CD14-positive monocyte (primary cell): Measurements from ENCODE around the gene LYRM4. TPM values are rescaled to one million over a fixed set of nuclear protein-coding genes. Genes with fewer than 3 reads are reported as not detected.

Source experiments
- DNase-seq, 3 donors: peaks; one replicate each; pipeline ENCODE4 v3.0.0-alpha.2; 2011 to 2022
- H2AFZ ChIP-seq: 2 replicates; pipeline ENCODE4 v1.6.0; 2012; ENCODE audit warnings: mild to moderate bottlenecking, low read depth, low read length, inconsistent platforms; ENCODE audit not compliant: insufficient read depth, poor library complexity, severe bottlenecking
- H3K27ac ChIP-seq, 2 donors: 1 replicate in 1 of 2; 2 replicates in 1 of 2; pipeline ENCODE4 v1.5.1; 2012 to 2013; ENCODE audit warnings: low read length in 2 of 2, control low read depth in 1 of 2, inconsistent platforms in 1 of 2, low read depth in 1 of 2, mild to moderate bottlenecking in 1 of 2
- H3K27me3 ChIP-seq, 2 donors: one replicate each; pipeline versions ENCODE4 v1.6.0 to v1.6.1; 2011 to 2013; ENCODE audit warnings: low read length in 2 of 2; ENCODE audit not compliant: control insufficient read depth in 2 of 2, insufficient read depth in 2 of 2
- H3K36me3 ChIP-seq, 2 donors: replicated peaks in 1 of 2; 1 replicate in 1 of 2; 2 replicates in 1 of 2; pipeline versions ENCODE4 v1.5.1 to v1.6.1; 2012 to 2013; ENCODE audit warnings: low read length in 2 of 2, control low read depth in 1 of 2, inconsistent platforms in 1 of 2, mild to moderate bottlenecking in 1 of 2; ENCODE audit not compliant: insufficient read depth in 2 of 2, control insufficient read depth in 1 of 2
- H3K4me1 ChIP-seq, 2 donors: 1 replicate in 1 of 2; 2 replicates in 1 of 2; pipeline versions ENCODE4 v1.5.1 to v1.6.1; 2012 to 2013; ENCODE audit warnings: low read length in 2 of 2, control low read depth in 1 of 2, inconsistent platforms in 1 of 2, mild to moderate bottlenecking in 1 of 2, moderate library complexity in 1 of 2; ENCODE audit not compliant: insufficient read depth in 2 of 2, control insufficient read depth in 1 of 2
- H3K4me2 ChIP-seq: replicated peaks from 2 replicates; pipeline ENCODE3; 2012; ENCODE audit warnings: low read length, moderate library complexity, mild to moderate bottlenecking; ENCODE audit not compliant: poor library complexity, severe bottlenecking; ENCODE audit errors: extremely low read depth
- H3K4me3 ChIP-seq, 3 experiments: fragments of 200-600 bp in 1 of 3; sonication (generic) in 1 of 3; replicated peaks in 1 of 3; 1 replicate in 2 of 3; 2 replicates in 1 of 3; pipeline ENCODE4 v1.5.1; 2011 to 2013; ENCODE audit warnings: low read length in 3 of 3, mild to moderate bottlenecking in 3 of 3, control low read depth in 2 of 3, low read depth in 2 of 3, inconsistent platforms in 1 of 3, moderate library complexity in 1 of 3
- H3K79me2 ChIP-seq: 2 replicates; pipeline ENCODE4 v1.6.0; 2012; ENCODE audit warnings: mild to moderate bottlenecking, control low read depth, inconsistent platforms, low read length, moderate library complexity; ENCODE audit not compliant: insufficient read depth
- H3K9ac ChIP-seq: 2 replicates; pipeline ENCODE4 v1.6.0; 2017; ENCODE audit warnings: low read length, mild to moderate bottlenecking; ENCODE audit not compliant: insufficient read depth, poor library complexity, severe bottlenecking
- H3K9me3 ChIP-seq, 2 donors: replicated peaks in 1 of 2; 1 replicate in 1 of 2; 2 replicates in 1 of 2; pipeline versions ENCODE4 v1.5.1 to v1.6.1; 2012 to 2013; ENCODE audit warnings: low read length in 2 of 2, control low read depth in 1 of 2; ENCODE audit not compliant: control insufficient read depth in 1 of 2, insufficient read depth in 1 of 2
- H4K20me1 ChIP-seq: 2 replicates; pipeline ENCODE4 v1.6.0; 2012; ENCODE audit warnings: mild to moderate bottlenecking, low read length, control low read depth, moderate library complexity; ENCODE audit not compliant: insufficient read depth
- H3K27ac Mint-ChIP-seq, 7 donors: one replicate each; pipeline ENCODE4 v1.8.0; 2020; ENCODE audit warnings: mild to moderate bottlenecking in 7 of 7, mixed read lengths in 7 of 7, moderate library complexity in 6 of 7, inconsistent platforms in 2 of 7
- H3K27me3 Mint-ChIP-seq, 3 donors: one replicate each; pipeline ENCODE4 v1.8.0; 2021 to 2022; ENCODE audit warnings: low read depth in 3 of 3, mild to moderate bottlenecking in 3 of 3, mixed read lengths in 3 of 3, moderate library complexity in 3 of 3, inconsistent platforms in 1 of 3
- H3K36me3 Mint-ChIP-seq, 2 donors: one replicate each; pipeline ENCODE4 v1.8.0; 2020; ENCODE audit warnings: mixed read lengths in 2 of 2, inconsistent platforms in 1 of 2, mild to moderate bottlenecking in 1 of 2
- H3K4me1 Mint-ChIP-seq: one replicate; pipeline ENCODE4 v1.8.0; 2020; ENCODE audit warnings: mild to moderate bottlenecking, mixed read lengths
- H3K4me3 Mint-ChIP-seq, 2 donors: one replicate each; pipeline ENCODE4 v1.8.0; 2020; ENCODE audit warnings: mild to moderate bottlenecking in 2 of 2, mixed read lengths in 2 of 2, moderate library complexity in 1 of 2
- H3K9me3 Mint-ChIP-seq, 7 donors: one replicate each; pipeline ENCODE4 v1.8.0; 2020 to 2022; ENCODE audit warnings: mixed read lengths in 7 of 7, mild to moderate bottlenecking in 6 of 7, moderate library complexity in 6 of 7, inconsistent platforms in 2 of 7
- CTCF ChIP-seq: fragments of 200-600 bp; IDR thresholded peaks from one replicate; pipeline ENCODE4 v1.8.0; 2022; ENCODE audit warnings: antibody characterized with exemption, mild to moderate bottlenecking
- WGBS: methylation state at CpG from one replicate; pipeline ENCODE4 v1.1.5; 2013; ENCODE audit warnings: missing lambda C conversion rate; ENCODE audit not compliant: insufficient coverage; 5-methylcytosine and 5-hydroxymethylcytosine counted together
- intact Hi-C, 2 donors: fragments of 100-400 bp; cut with micrococcal nuclease; formaldehyde crosslinking; loops; one replicate each; pipeline versions ENCODE4 v1.15.0 to v1.15.1; 2023
- polyA plus RNA-seq, 3 donors: library from polyadenylated mRNA; depleted of rRNA in 1 of 3; unstranded in 2 of 3; stranded (reverse) in 1 of 3; fragments of 300-500 nt in 2 of 3; fragments of >200 nt in 1 of 3; fragmentation: Illumina TruSeq in 2 of 3; gene quantifications; 1 replicate in 2 of 3; 2 replicates in 1 of 3; pipeline ENCODE4 v1.2.3, GENCODE V29; 2012 to 2021

Gene LYRM4
- polyA plus RNA-seq, 3 donors, result 13.7 to 19.6 (median 18.1) TPM

- WGBS, result 96% methylated on average over 4 of the region's 8 CpGs
- Histone ChIP-seq H3K9me3 (peaks cover 0 to 2% of the 10 kb centered on the region in 2 donors), H2AFZ (no peak overlapping the region), H4K20me1 (no peaks in the 10 kb centered on the region), H3K9ac (no peak overlapping the region), H3K79me2 (no peaks in the 10 kb centered on the region), H3K4me3 (no peak overlapping the region), H3K27ac (no peak overlapping the region), H3K4me2 (no peak overlapping the region), H3K36me3 (no peaks in the 10 kb centered on the region), H3K27me3 (no peaks in the 10 kb centered on the region), H3K4me1 (peaks cover 2 to 6% of the 10 kb centered on the region in 2 donors)
- TF ChIP-seq CTCF, result no peak
- no peak overlapping the region for H3K27ac Mint-ChIP-seq
- peaks cover 27% of the 10 kb centered on the region for H3K4me1 Mint-ChIP-seq
- H3K36me3 Mint-ChIP-seq, result peaks cover 0 to 5% of the 10 kb centered on the region in 2 donors
- H3K27me3 Mint-ChIP-seq, result peaks cover 0 to 5% (median 0%) of the 10 kb centered on the region in 3 donors
- intact Hi-C loops, result no loop called here
- H3K4me3 Mint-ChIP-seq, result no peak overlapping the region
- H3K9me3 Mint-ChIP-seq, result peaks cover 0 to 11% (median 6%) of the 10 kb centered on the region in 7 donors
- DNase-seq, result no peak
Measured at GRCh38 chr6:5124526-5124925, 136.2 kb downstream of the LYRM4 start.

- H3K79me2 ChIP-seq, result no peaks in the 10 kb centered on the region
- no peak overlapping the region for H2AFZ ChIP-seq
- no peak for TF ChIP-seq CTCF
- no peaks in the 10 kb centered on the region for H4K20me1 ChIP-seq
- peaks cover 0 to 11% (median 6%) of the 10 kb centered on the region in 7 donors for H3K9me3 Mint-ChIP-seq
- no peak overlapping the region for H3K9ac ChIP-seq
- no peak for DNase-seq
- H3K4me2 ChIP-seq, result no peak overlapping the region
- no peak overlapping the region for H3K27ac Mint-ChIP-seq
- peaks cover under 1 to 3% of the 10 kb centered on the region in 2 donors for H3K4me1 ChIP-seq
- H3K27me3 Mint-ChIP-seq, result peaks cover 0 to 5% (median 0%) of the 10 kb centered on the region in 3 donors
- H3K4me1 Mint-ChIP-seq, result peaks cover 31% of the 10 kb centered on the region
- H3K27ac ChIP-seq, result no peak overlapping the region
- intact Hi-C loops, result no loop called here
- H3K27me3 ChIP-seq, result no peaks in the 10 kb centered on the region
- 95% methylated on average over 18 of the region's 20 CpGs for WGBS
- no peak overlapping the region for H3K4me3 ChIP-seq
- H3K4me3 Mint-ChIP-seq, result no peak overlapping the region
- H3K36me3 Mint-ChIP-seq, result peaks cover 0 to 2% of the 10 kb centered on the region in 2 donors
- H3K9me3 ChIP-seq, result peaks cover 0 to 2% of the 10 kb centered on the region in 2 donors
- H3K36me3 ChIP-seq, result no peaks in the 10 kb centered on the region
Measured at GRCh38 chr6:5123296-5124143, 137.2 kb downstream of the LYRM4 start.
